Gastrocnemius medialis (tissue), 4 donors: ENCODE measurements around the gene ADORA2B. TPM values are rescaled to one million over a fixed set of nuclear protein-coding genes. Genes with fewer than 3 reads are reported as not detected.
A peak's percentile ranks its signal among the peaks of the same experiment; 100 is the strongest.

Experiments used
- ATAC-seq, 2 donors: fragments of 150-250 bp; one replicate each; pipeline ENCODE4 v1.9.1; 2016
- DNase-seq, 2 donors: peaks; one replicate each; pipeline ENCODE4 v3.0.0-alpha.2; 2019
- H3K27ac ChIP-seq, 4 donors: fragments of 200-600 bp; sonication (generic); 1 replicate in 1 of 4; 2 replicates in 3 of 4; pipeline ENCODE4 v1.5.1; 2016 to 2018; ENCODE audit warnings: mild to moderate bottlenecking in 2 of 4, moderate library complexity in 1 of 4
- H3K27me3 ChIP-seq, 3 donors: fragments of 200-600 bp; sonication (generic) in 2 of 3; 1 replicate in 1 of 3; 2 replicates in 2 of 3; pipeline versions ENCODE4 v1.5.1 to v1.6.0; 2016 to 2019; ENCODE audit warnings: mild to moderate bottlenecking in 1 of 3, moderate library complexity in 1 of 3
- H3K36me3 ChIP-seq, 2 donors: fragments of 200-600 bp; sonication (generic) in 1 of 2; one replicate each; pipeline ENCODE4 v1.5.1; 2017 to 2018
- H3K4me1 ChIP-seq, 2 donors: fragments of 200-600 bp; sonication (generic) in 1 of 2; one replicate each; pipeline ENCODE4 v1.5.1; 2016 to 2017; ENCODE audit warnings: mild to moderate bottlenecking in 2 of 2
- H3K4me3 ChIP-seq, 4 donors: fragments of 200-600 bp; sonication (generic) in 3 of 4; 1 replicate in 1 of 4; 2 replicates in 3 of 4; pipeline ENCODE4 v1.5.1; 2016 to 2019; ENCODE audit warnings: mild to moderate bottlenecking in 2 of 4
- H3K9me3 ChIP-seq, 3 donors: fragments of 200-600 bp; sonication (generic) in 2 of 3; 1 replicate in 1 of 3; 2 replicates in 2 of 3; pipeline ENCODE4 v1.5.1; 2016 to 2019
- POLR2A ChIP-seq, 2 donors: fragments of 450-650 bp; IDR thresholded peaks; one replicate each; pipeline ENCODE4 v1.6.1; 2017; ENCODE audit warnings: antibody characterized with exemption in 2 of 2, mild to moderate bottlenecking in 2 of 2, moderate library complexity in 2 of 2
- in situ Hi-C, 4 donors: fragments of 200-750 bp; cut with MboI; loops; one replicate each; pipeline versions ENCODE4 v1.15.0 to v1.8.0; 2017; ENCODE audit warnings: low sequenced_read_pairs in 4 of 4
- intact Hi-C: fragments of 100-400 bp; cut with DNase I; formaldehyde crosslinking; loops from one replicate; pipeline ENCODE4 v1.15.1; 2023; ENCODE audit warnings: low total_unique reads
- total RNA-seq, 4 donors: library from RNA; depleted of rRNA; stranded (reverse); fragments of >200 nt; gene quantifications; one replicate each; pipeline versions ENCODE4 v1.1.0 to v1.2.3, GENCODE V29; 2016
- TF ChIP-seq, protein P1 (sequence below), 5 experiments: fragments of 450-650 bp in 3 of 5; fragments of 200-600 bp in 2 of 5; sonication (generic) in 2 of 5; IDR thresholded peaks in 4 of 5; conservative IDR thresholded peaks in 1 of 5; 1 replicate in 4 of 5; 2 replicates in 1 of 5; pipeline ENCODE4 v1.5.1; 2016 to 2019; ENCODE audit warnings: antibody characterized with exemption in 5 of 5, mild to moderate bottlenecking in 3 of 5, moderate library complexity in 3 of 5

ADORA2B gene
- total RNA-seq, 4 donors from 2014 or later: 0.25 to 1.4 TPM; not detected in 2

GRCh38 chr17:15917021-15917437, 27.9 kb upstream of the ADORA2B start:
- DNase-seq (no peak), ATAC-seq (no peak)
- Histone ChIP-seq H3K4me1 (no peaks in the 10 kb centered on the region), H3K9me3 (no peaks in the 10 kb centered on the region), H3K4me3 (peak overlapping the region in 1 of 4 donors; percentile 26), H3K27me3 (peaks cover 5 to 14% (median 8%) of the 10 kb centered on the region in 3 donors), H3K36me3 (no peaks in the 10 kb centered on the region), H3K27ac (no peak overlapping the region)
- intact Hi-C loops: no loop called here
- TF ChIP-seq, protein P1, sequence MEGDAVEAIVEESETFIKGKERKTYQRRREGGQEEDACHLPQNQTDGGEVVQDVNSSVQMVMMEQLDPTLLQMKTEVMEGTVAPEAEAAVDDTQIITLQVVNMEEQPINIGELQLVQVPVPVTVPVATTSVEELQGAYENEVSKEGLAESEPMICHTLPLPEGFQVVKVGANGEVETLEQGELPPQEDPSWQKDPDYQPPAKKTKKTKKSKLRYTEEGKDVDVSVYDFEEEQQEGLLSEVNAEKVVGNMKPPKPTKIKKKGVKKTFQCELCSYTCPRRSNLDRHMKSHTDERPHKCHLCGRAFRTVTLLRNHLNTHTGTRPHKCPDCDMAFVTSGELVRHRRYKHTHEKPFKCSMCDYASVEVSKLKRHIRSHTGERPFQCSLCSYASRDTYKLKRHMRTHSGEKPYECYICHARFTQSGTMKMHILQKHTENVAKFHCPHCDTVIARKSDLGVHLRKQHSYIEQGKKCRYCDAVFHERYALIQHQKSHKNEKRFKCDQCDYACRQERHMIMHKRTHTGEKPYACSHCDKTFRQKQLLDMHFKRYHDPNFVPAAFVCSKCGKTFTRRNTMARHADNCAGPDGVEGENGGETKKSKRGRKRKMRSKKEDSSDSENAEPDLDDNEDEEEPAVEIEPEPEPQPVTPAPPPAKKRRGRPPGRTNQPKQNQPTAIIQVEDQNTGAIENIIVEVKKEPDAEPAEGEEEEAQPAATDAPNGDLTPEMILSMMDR (IDR thresholded peaks at IDR 0.05 in 4 of 5, conservative IDR thresholded peaks at IDR 0.05 in 1 of 5): no peak
- TF ChIP-seq POLR2A (IDR thresholded peaks at IDR 0.05): no peak
- in situ Hi-C loops: no loop called here

DNA sequence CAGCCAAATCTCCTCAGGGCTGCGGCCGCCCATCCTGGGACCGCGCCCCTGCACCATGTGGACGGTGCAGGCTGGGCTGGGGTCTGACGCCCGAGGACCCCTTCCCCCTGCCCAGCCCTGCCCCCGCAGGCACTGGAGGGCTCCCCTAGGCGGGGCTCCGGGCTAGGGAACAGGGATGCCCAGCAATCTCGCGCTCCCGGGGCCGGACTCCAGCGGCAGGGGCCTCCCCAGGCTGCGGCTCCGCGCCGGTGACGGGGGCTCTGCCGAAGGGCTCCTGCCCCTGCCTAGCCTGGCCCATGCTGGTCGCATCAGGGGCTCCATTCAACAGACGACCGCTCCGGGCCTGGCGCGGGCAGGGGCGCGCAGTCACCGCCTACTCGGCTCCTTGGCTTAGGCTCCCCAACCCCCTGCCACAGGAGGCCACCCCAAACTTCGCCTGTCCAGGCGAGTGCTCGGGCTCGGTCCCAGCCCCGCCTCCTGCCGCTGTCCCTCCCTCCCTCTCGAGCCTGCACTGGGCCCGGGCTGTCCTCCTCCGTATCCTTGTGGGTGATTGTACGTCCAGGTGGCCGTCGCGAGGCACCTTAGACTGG, 27.4 kb upstream of the ADORA2B start:
- no peak overlapping the region for H3K27ac ChIP-seq
- no peaks in the 10 kb centered on the region for H3K36me3 ChIP-seq
- in situ Hi-C loops (no loop called here), intact Hi-C loops (no loop called here)
- no peak for DNase-seq
- no peaks in the 10 kb centered on the region for H3K4me1 ChIP-seq
- H3K27me3 ChIP-seq: peaks cover 5 to 14% (median 8%) of the 10 kb centered on the region in 3 donors
- H3K9me3 ChIP-seq: no peaks in the 10 kb centered on the region
- ATAC-seq: no peak
- H3K4me3 ChIP-seq: peak overlapping the region in 1 of 4 donors; percentile 26
- TF ChIP-seq, protein P1 (IDR thresholded peaks at IDR 0.05 in 4 of 5, conservative IDR thresholded peaks at IDR 0.05 in 1 of 5): no peak
- no peak for TF ChIP-seq POLR2A (IDR thresholded peaks at IDR 0.05)

DNA sequence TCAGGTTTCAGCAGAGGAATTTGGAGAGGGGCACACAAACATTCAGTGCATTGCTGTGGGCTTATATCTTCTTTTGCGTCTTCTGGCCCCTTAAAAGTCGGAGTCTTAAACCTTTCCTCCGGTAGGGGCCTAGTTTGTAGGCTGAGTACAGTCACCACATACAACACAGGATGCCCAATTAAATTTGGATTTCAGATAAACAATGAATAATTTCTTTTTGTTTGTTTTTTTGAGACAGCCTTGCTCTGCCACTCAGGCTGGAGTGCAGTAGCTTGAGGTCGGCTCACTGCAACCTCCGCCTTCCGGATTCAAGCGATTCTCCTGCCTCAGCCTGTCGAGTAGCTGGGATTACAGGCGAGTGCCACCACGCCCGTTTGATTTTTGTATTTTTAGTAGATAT, 26.7 kb upstream of the ADORA2B start:
- no peak for DNase-seq
- in situ Hi-C loops: no loop called here

GRCh38 chr17:15918661-15919259, 26.2 kb upstream of the ADORA2B start:
- H3K27me3 ChIP-seq: peaks cover 5 to 14% (median 8%) of the 10 kb centered on the region in 3 donors
- ATAC-seq (no peak), DNase-seq (no peak)
- H3K4me3 ChIP-seq: no peak overlapping the region
- no peaks in the 10 kb centered on the region for H3K4me1 ChIP-seq
- in situ Hi-C loops: no loop called here
- H3K9me3 ChIP-seq: no peaks in the 10 kb centered on the region
- intact Hi-C loops: no loop called here
- no peak for TF ChIP-seq POLR2A (IDR thresholded peaks at IDR 0.05)
- TF ChIP-seq, protein P1 (IDR thresholded peaks at IDR 0.05 in 4 of 5, conservative IDR thresholded peaks at IDR 0.05 in 1 of 5): no peak
- no peaks in the 10 kb centered on the region for H3K36me3 ChIP-seq
- H3K27ac ChIP-seq: no peak overlapping the region

More for the DNA sequence above, 26.7 kb upstream of the ADORA2B start:
- intact Hi-C loops: no loop called here
- ATAC-seq: no peak
- no peaks in the 10 kb centered on the region for H3K36me3 ChIP-seq
- peaks cover 5 to 14% (median 8%) of the 10 kb centered on the region in 3 donors for H3K27me3 ChIP-seq
- H3K4me1 ChIP-seq: no peaks in the 10 kb centered on the region
- no peak overlapping the region for H3K27ac ChIP-seq
- TF ChIP-seq POLR2A (IDR thresholded peaks at IDR 0.05): no peak
- TF ChIP-seq, protein P1 (IDR thresholded peaks at IDR 0.05 in 4 of 5, conservative IDR thresholded peaks at IDR 0.05 in 1 of 5): no peak
- no peaks in the 10 kb centered on the region for H3K9me3 ChIP-seq
- no peak overlapping the region for H3K4me3 ChIP-seq
